GM06990 (cell line): ENCODE measurements around the gene SMAD6.

Source experiments
- DNase-seq: peaks from one replicate; pipeline ENCODE4 v3.0.0-alpha.2; 2011; ENCODE audit not compliant: insufficient read length; ENCODE audit errors: extremely low read depth
- H3K27me3 ChIP-seq: replicated peaks from 2 replicates; pipeline ENCODE4 v1.6.0; 2011; ENCODE audit warnings: low read length; ENCODE audit not compliant: control insufficient read depth, insufficient read depth
- H3K36me3 ChIP-seq: 2 replicates; pipeline ENCODE4 v1.5.1; 2011; ENCODE audit warnings: low read length; ENCODE audit not compliant: control insufficient read depth, insufficient read depth
- H3K4me3 ChIP-seq: replicated peaks from 2 replicates; pipeline ENCODE4 v1.5.1; 2011; ENCODE audit warnings: low read depth, mild to moderate bottlenecking, control low read depth, low read length
- TF ChIP-seq, protein P1 (sequence below): IDR thresholded peaks from 2 replicates; pipeline ENCODE4 v1.5.1; 2011; ENCODE audit warnings: low read length, control low read depth, mild to moderate bottlenecking, inconsistent platforms; ENCODE audit not compliant: insufficient read depth, poor library complexity, severe bottlenecking

Gene SMAD6

DNA sequence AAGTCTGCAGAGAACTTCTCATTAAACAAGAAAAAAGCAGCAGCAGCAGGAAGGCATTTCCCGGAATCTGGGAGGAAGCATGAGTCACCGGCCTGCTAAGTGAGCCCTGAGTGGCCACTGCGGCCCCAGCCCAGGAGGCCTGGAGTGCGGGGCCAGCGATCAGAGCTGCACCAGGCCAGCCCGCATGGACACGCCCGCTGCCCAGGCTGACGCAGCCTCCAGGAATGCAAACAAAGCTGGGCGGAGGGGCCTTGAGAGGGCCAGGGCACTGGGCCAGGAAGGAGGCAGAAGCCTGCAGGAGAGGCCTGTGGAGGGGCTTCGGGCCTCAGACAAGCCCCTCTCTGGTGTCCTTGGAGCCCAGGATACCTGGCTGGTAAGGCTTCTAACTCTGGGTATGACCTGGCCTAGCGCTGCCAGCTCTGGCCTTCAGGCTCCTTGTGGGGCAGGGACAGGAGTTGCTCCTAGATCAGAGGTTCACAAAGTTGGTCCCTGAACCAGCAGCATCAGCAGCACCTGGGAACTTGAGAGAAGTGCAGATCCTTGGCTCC is 101.2 kb downstream of the SMAD6 start:
- DNase-seq = no peak
- Histone ChIP-seq H3K4me3 (no peak overlapping the region), H3K27me3 (no peaks in the 10 kb centered on the region; the same call in 1 of the 2 replicates), H3K36me3 (no peaks in the 10 kb centered on the region)
- TF ChIP-seq, protein P1, sequence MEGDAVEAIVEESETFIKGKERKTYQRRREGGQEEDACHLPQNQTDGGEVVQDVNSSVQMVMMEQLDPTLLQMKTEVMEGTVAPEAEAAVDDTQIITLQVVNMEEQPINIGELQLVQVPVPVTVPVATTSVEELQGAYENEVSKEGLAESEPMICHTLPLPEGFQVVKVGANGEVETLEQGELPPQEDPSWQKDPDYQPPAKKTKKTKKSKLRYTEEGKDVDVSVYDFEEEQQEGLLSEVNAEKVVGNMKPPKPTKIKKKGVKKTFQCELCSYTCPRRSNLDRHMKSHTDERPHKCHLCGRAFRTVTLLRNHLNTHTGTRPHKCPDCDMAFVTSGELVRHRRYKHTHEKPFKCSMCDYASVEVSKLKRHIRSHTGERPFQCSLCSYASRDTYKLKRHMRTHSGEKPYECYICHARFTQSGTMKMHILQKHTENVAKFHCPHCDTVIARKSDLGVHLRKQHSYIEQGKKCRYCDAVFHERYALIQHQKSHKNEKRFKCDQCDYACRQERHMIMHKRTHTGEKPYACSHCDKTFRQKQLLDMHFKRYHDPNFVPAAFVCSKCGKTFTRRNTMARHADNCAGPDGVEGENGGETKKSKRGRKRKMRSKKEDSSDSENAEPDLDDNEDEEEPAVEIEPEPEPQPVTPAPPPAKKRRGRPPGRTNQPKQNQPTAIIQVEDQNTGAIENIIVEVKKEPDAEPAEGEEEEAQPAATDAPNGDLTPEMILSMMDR = no peak

DNA sequence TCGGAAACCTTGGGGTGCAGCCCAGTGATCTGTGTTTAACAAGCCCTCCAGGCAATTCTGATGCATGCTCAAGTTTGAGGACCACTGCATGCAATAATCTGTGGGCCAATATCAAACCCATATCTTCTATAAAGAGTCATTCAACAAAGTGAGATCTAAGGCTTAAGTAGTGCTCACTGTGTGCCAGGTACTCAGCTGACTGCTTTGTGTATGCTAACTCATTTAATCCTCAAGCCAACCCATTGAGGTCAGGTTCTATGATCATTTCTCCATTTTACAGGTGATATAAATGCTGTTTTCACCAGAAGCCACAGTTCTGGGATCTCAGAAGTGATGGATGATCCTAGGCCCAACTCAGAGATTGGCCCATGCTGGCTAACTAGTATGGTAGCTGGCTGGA is 101.7 kb downstream of the SMAD6 start:
- Histone ChIP-seq H3K36me3 (no peaks in the 10 kb centered on the region), H3K27me3 (no peaks in the 10 kb centered on the region; the same call in 1 of the 2 replicates), H3K4me3 (no peak overlapping the region)
- TF ChIP-seq, protein P1 = no peak
- no peak for DNase-seq

DNA sequence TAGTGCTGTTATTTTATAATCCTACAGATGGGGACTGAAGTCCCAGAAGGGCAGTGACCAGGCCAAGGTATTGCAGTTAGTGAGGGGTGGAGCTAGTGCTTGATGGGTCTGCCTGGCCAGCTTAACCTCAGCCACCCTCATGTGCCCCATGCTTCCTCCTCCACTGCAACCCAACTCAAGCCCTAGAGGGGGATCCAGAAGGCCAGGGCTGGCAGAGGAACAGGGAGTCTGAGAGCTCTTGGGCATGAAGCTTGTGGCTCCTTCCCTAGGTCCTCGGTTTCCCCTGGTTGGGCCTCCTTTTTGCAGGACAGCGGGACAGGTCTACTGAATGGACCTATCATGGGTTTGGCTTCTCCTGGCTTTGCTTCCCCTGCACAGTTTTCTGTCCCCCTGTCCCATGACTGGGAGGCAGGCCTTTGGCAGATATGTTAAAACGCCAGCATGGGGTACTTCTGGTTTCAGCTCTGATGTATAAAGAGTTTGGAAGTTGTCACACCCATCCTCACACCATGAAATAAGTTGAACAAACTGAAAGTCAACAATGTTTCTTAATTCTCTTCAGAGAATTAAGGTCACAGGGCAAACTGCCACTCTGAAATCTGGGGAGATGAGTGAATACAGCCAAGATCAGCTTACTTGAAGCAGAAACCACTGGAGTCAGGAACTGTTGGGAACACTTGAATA is 103.3 kb downstream of the SMAD6 start:
- Histone ChIP-seq H3K27me3 (no peaks in the 10 kb centered on the region; the same call in 1 of the 2 replicates), H3K36me3 (no peaks in the 10 kb centered on the region), H3K4me3 (no peak overlapping the region)
- TF ChIP-seq, protein P1 = no peak
- no peak for DNase-seq

DNA sequence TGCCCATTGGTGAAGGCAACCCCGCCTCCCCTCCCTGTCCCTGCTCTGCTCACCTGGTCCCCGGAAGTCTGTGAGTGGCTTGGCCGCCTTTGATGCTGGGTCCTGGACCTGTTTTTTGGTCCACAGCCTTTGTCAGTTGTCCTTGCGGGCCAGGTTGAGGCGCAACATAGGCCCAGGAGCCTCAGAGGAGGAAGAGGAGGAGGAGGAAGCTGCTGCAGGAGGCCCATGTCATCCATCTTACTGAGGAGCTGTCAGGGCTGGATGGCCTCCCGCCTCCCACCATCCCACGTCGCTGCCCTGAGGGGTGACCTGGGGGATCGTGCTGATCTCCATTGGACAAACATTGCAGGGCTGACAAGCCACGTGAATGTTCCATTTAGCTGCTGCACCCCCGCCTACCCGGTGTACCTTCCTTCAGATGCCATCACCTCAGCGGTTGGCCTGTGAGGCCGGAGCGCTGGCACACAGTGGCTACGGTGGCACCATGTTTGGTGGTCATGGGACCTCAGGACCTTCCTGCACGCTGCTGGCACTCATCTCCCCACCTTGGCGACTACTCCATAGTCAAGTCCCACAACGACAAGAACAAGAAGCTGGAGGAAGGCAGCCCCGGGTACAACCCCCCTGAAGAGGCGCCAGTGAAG is 106.3 kb downstream of the SMAD6 start:
- TF ChIP-seq, protein P1 = no peak
- H3K27me3 ChIP-seq = no peaks in the 10 kb centered on the region; the same call in 1 of the 2 replicates
- no peak overlapping the region for H3K4me3 ChIP-seq
- H3K36me3 ChIP-seq = no peaks in the 10 kb centered on the region
- DNase-seq = no peak

DNA sequence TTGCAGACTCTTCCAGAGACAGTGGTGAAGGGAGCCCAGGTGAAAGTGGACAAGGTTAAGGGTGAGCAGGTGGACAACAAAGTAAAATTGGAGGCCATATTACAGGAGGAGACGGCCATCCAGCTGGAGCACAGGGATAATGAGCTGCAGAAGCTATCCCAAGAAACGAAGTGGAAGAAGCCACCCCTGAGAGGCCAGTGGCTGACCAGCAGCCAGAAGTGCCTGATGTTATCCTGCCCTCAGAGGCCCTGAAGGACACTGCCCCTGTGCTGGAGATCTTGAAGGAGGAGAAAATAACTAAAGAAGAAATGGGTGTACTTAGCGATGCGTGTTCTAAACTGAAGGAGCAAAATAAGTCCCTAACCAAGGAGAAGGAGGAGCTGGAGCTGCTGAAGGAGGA is 107.6 kb downstream of the SMAD6 start:
- no peak for DNase-seq
- TF ChIP-seq, protein P1 = no peak

More for the DNA sequence above, 107.6 kb downstream of the SMAD6 start:
- no peaks in the 10 kb centered on the region for H3K36me3 ChIP-seq
- no peak overlapping the region for H3K4me3 ChIP-seq
- H3K27me3 ChIP-seq = no peaks in the 10 kb centered on the region; the same call in 1 of the 2 replicates
